H1 (cell line): ENCODE data around the gene SYCE3. TPM values are rescaled to one million over a fixed set of nuclear protein-coding genes. Genes with fewer than 3 reads are reported as not detected.

Experiments used
- CTCF ChIA-PET: fragments of 300-600 bp; sonication (Branson Sonifier 250); formaldehyde crosslinking; loops from one replicate; lab custom pipeline; 2021; ENCODE audit not compliant: partially characterized antibody; lab: Charles Lee
- POLR2A ChIA-PET: fragments of 300-600 bp; sonication (Branson Sonifier 250); formaldehyde crosslinking; loops from one replicate; lab custom pipeline; 2021; ENCODE audit warnings: inconsistent platforms; ENCODE audit not compliant: partially characterized antibody; lab: Charles Lee
- DNase-seq, 2 experiments: peaks; one replicate each; pipeline versions ENCODE4 v3.0.0 to v3.0.0-alpha.2; 2010 to 2022; ENCODE audit warnings: low spot score in 2 of 2, low read depth in 1 of 2, mixed read lengths in 1 of 2
- FAIRE-seq: peaks from 2 replicates; lab custom pipeline; 2011; peaks lifted over from hg19 to GRCh38; lab: Jason Lieb, UNC
- H2AFZ ChIP-seq: 2 replicates; pipeline ENCODE4 v1.8.1; 2012; ENCODE audit warnings: low read length, inconsistent platforms
- H2AK5ac ChIP-seq: 2 replicates; pipeline ENCODE4 v1.6.1; 2013; ENCODE audit warnings: low read depth, low read length
- H2BK120ac ChIP-seq: replicated peaks from 2 replicates; pipeline ENCODE3; 2013; ENCODE audit warnings: low read depth, low read length, inconsistent platforms
- H2BK12ac ChIP-seq: 2 replicates; pipeline ENCODE4 v1.6.1; 2013; ENCODE audit warnings: low read depth, low read length
- H2BK15ac ChIP-seq: 2 replicates; pipeline ENCODE4 v1.6.1; 2013; ENCODE audit warnings: low read length
- H2BK20ac ChIP-seq: 2 replicates; pipeline ENCODE4 v1.6.1; 2013; ENCODE audit warnings: low read length
- H2BK5ac ChIP-seq: 2 replicates; pipeline ENCODE4 v1.6.1; 2013; ENCODE audit warnings: low read depth, low read length
- H3K14ac ChIP-seq: 2 replicates; pipeline ENCODE4 v1.6.1; 2013; ENCODE audit warnings: inconsistent platforms; ENCODE audit not compliant: insufficient read length
- H3K18ac ChIP-seq: 2 replicates; pipeline ENCODE4 v1.6.1; 2013; ENCODE audit warnings: low read length; ENCODE audit errors: extremely low read depth
- H3K23ac ChIP-seq: 2 replicates; pipeline ENCODE4 v1.6.1; 2013; ENCODE audit warnings: inconsistent platforms; ENCODE audit not compliant: insufficient read length
- H3K23me2 ChIP-seq: 2 replicates; pipeline ENCODE4 v1.6.1; 2013; ENCODE audit warnings: low read depth, low read length
- H3K27ac ChIP-seq: 2 replicates; pipeline ENCODE4 v1.6.1; 2011; ENCODE audit warnings: low read depth, low read length, inconsistent platforms
- H3K27me3 ChIP-seq, 4 experiments: replicated peaks in 1 of 4; 1 replicate in 1 of 4; 2 replicates in 3 of 4; pipeline versions ENCODE4 v1.6.1 to v1.8.1; 2011 to 2013; ENCODE audit warnings: low read length in 3 of 4, mild to moderate bottlenecking in 3 of 4, inconsistent platforms in 2 of 4, mixed read lengths in 2 of 4, moderate library complexity in 1 of 4; ENCODE audit not compliant: control insufficient read depth in 3 of 4, insufficient read depth in 3 of 4; ENCODE audit errors: extremely low read depth in 1 of 4
- H3K36me3 ChIP-seq, 4 experiments: 2 replicates each; pipeline versions ENCODE4 v1.6.1 to v1.8.1; 2011 to 2013; ENCODE audit warnings: mild to moderate bottlenecking in 4 of 4, low read length in 3 of 4, moderate library complexity in 2 of 4, control low read depth in 1 of 4, inconsistent platforms in 1 of 4; ENCODE audit not compliant: insufficient read depth in 4 of 4, control insufficient read depth in 2 of 4
- H3K4ac ChIP-seq: replicated peaks from 2 replicates; pipeline ENCODE3; 2013; ENCODE audit warnings: low read length, low read depth, mixed read lengths, inconsistent platforms; ENCODE audit not compliant: insufficient read length
- H3K4me1 ChIP-seq, 4 experiments: replicated peaks in 1 of 4; 1 replicate in 1 of 4; 2 replicates in 3 of 4; pipeline versions ENCODE4 v1.6.1 to v1.8.1; 2011 to 2013; ENCODE audit warnings: low read length in 3 of 4, inconsistent platforms in 2 of 4, mixed read lengths in 1 of 4; ENCODE audit not compliant: insufficient read depth in 4 of 4, control insufficient read depth in 3 of 4
- H3K4me2 ChIP-seq, 2 experiments: 2 replicates each; pipeline versions ENCODE4 v1.6.1 to v1.8.1; 2011 to 2013; ENCODE audit warnings: low read depth in 2 of 2, low read length in 2 of 2, control low read depth in 1 of 2, inconsistent platforms in 1 of 2, mild to moderate bottlenecking in 1 of 2; ENCODE audit not compliant: insufficient read depth in 1 of 2
- H3K4me3 ChIP-seq, 4 experiments: fragments of 200-600, 300-600 bp in 1 of 4; sonication (generic), shearing (Covaris generic), sonication (Bioruptor Twin) in 1 of 4; 2 replicates each; pipeline versions ENCODE4 v1.5.1 to v1.8.1; 2011 to 2016; ENCODE audit warnings: low read length in 4 of 4, low read depth in 3 of 4, control low read depth in 2 of 4, inconsistent platforms in 2 of 4, mild to moderate bottlenecking in 2 of 4, mixed read lengths in 1 of 4, moderate library complexity in 1 of 4; ENCODE audit not compliant: insufficient read depth in 2 of 4; ENCODE audit errors: extremely low read depth in 1 of 4
- H3K56ac ChIP-seq: replicated peaks from 2 replicates; pipeline ENCODE3; 2013; ENCODE audit warnings: low read depth, mild to moderate bottlenecking, mixed read lengths, low read length, inconsistent platforms; ENCODE audit not compliant: insufficient read length
- H3K79me1 ChIP-seq: 2 replicates; pipeline ENCODE4 v1.6.1; 2013; ENCODE audit warnings: low read depth, low read length, control low read depth
- H3K79me2 ChIP-seq, 2 experiments: 2 replicates each; pipeline versions ENCODE4 v1.6.1 to v1.8.1; 2012 to 2013; ENCODE audit warnings: low read length in 2 of 2, mild to moderate bottlenecking in 2 of 2, inconsistent platforms in 1 of 2; ENCODE audit not compliant: insufficient read depth in 2 of 2, control insufficient read depth in 1 of 2
- H3K9ac ChIP-seq, 4 experiments: replicated peaks in 1 of 4; 1 replicate in 1 of 4; 2 replicates in 3 of 4; pipeline versions ENCODE4 v1.6.1 to v1.8.1; 2011 to 2013; ENCODE audit warnings: low read depth in 3 of 4, low read length in 3 of 4, control low read depth in 2 of 4, mild to moderate bottlenecking in 2 of 4, moderate library complexity in 2 of 4, inconsistent platforms in 1 of 4; ENCODE audit errors: extremely low read depth in 1 of 4
- H3K9me3 ChIP-seq, 2 experiments: 2 replicates each; pipeline versions ENCODE4 v1.6.1 to v1.8.1; 2012 to 2013; ENCODE audit warnings: mild to moderate bottlenecking in 2 of 2, moderate library complexity in 2 of 2, control low read depth in 1 of 2, inconsistent platforms in 1 of 2, low read depth in 1 of 2, low read length in 1 of 2, mixed read lengths in 1 of 2; ENCODE audit not compliant: insufficient read depth in 2 of 2
- H4K20me1 ChIP-seq, 2 experiments: replicated peaks in 1 of 2; 2 replicates each; pipeline versions ENCODE3 to v1.8.1; 2011 to 2013; ENCODE audit warnings: inconsistent platforms in 2 of 2, low read length in 2 of 2, mild to moderate bottlenecking in 1 of 2; ENCODE audit not compliant: insufficient read depth in 2 of 2, control insufficient read depth in 1 of 2
- H4K5ac ChIP-seq: 2 replicates; pipeline ENCODE4 v1.6.1; 2013; ENCODE audit warnings: low read length, low read depth, mixed read lengths, inconsistent platforms; ENCODE audit not compliant: insufficient read length
- H4K8ac ChIP-seq: 2 replicates; pipeline ENCODE4 v1.8.0; 2013; ENCODE audit warnings: mild to moderate bottlenecking, moderate library complexity, low read length, inconsistent platforms; ENCODE audit not compliant: insufficient read depth; ENCODE audit errors: extremely low read depth
- H4K91ac ChIP-seq: replicated peaks from 2 replicates; pipeline ENCODE3; 2013; ENCODE audit warnings: low read length, mixed read lengths, inconsistent platforms; ENCODE audit not compliant: insufficient read length
- CBX5 ChIP-seq: fragments of 300-800, 300-1000 bp; sonication (generic); IDR thresholded peaks from 2 replicates; pipeline ENCODE4 v1.7.1; 2016; ENCODE audit warnings: antibody characterized with exemption, low read length, low read depth
- CREB1 ChIP-seq: IDR thresholded peaks from 2 replicates; pipeline ENCODE4 v1.6.1; 2012; ENCODE audit warnings: inconsistent platforms
- EP300 ChIP-seq, 2 experiments: IDR thresholded peaks; 1 replicate in 1 of 2; 2 replicates in 1 of 2; pipeline ENCODE4 v1.6.1; 2011 to 2012; ENCODE audit warnings: low read depth in 2 of 2, low read length in 2 of 2, mild to moderate bottlenecking in 2 of 2, borderline replicate concordance in 1 of 2, inconsistent platforms in 1 of 2, moderate library complexity in 1 of 2
- FOSL1 ChIP-seq: IDR thresholded peaks from 2 replicates; pipeline ENCODE4 v1.6.1; 2011; ENCODE audit warnings: mild to moderate bottlenecking, low read depth, low read length, moderate library complexity; ENCODE audit not compliant: insufficient read depth
- GTF2F1 ChIP-seq: IDR thresholded peaks from 2 replicates; pipeline ENCODE4 v1.6.1; 2012; ENCODE audit warnings: low read depth, low read length, improper control_type of control experiment, borderline replicate concordance
- KDM1A ChIP-seq: fragments of 200-600, 300-600 bp; sonication (generic); IDR thresholded peaks from 2 replicates; pipeline ENCODE4 v1.7.1; 2016; ENCODE audit warnings: mild to moderate bottlenecking, low read length, borderline replicate concordance
- PHF8 ChIP-seq: fragments of 200-600 bp; sonication (generic); conservative IDR thresholded peaks from 2 replicates; pipeline ENCODE4 v1.7.1; 2012; ENCODE audit warnings: low read depth, mild to moderate bottlenecking, inconsistent platforms, low read length, moderate library complexity
- POU5F1 ChIP-seq: IDR thresholded peaks from 2 replicates; pipeline ENCODE4 v1.6.1; 2011; ENCODE audit warnings: low read depth, mild to moderate bottlenecking, low read length, moderate library complexity
- RNF2 ChIP-seq: fragments of 200-900, 300-1000 bp; sonication (generic); IDR thresholded peaks from 2 replicates; pipeline ENCODE4 v1.7.1; 2016; ENCODE audit warnings: borderline replicate concordance, low read depth, mild to moderate bottlenecking, antibody characterized with exemption, low read length; ENCODE audit not compliant: poor library complexity, severe bottlenecking; ENCODE audit errors: missing control alignments
- YY1 ChIP-seq: IDR thresholded peaks from 2 replicates; pipeline ENCODE4 v1.6.1; 2011; ENCODE audit warnings: low read depth, mild to moderate bottlenecking, low read length
- WGBS, 2 experiments: shearing (Covaris generic) in 1 of 2; methylation state at CpG; one replicate each; pipeline versions ENCODE4 v1.1.6 to v1.1.7; 2013 to 2015; ENCODE audit warnings: low lambda C conversion rate in 2 of 2, mixed read lengths in 2 of 2, inconsistent platforms in 1 of 2, low coverage in 1 of 2, missing lambda C conversion rate in 1 of 2; ENCODE audit not compliant: insufficient replicate concordance in 2 of 2, insufficient coverage in 1 of 2, insufficient read length in 1 of 2; ENCODE audit errors: extremely low coverage in 1 of 2, missing lambda C conversion rate in 1 of 2; 5-methylcytosine and 5-hydroxymethylcytosine counted together
- polyA plus RNA-seq, 7 experiments: library from polyadenylated mRNA; depleted of rRNA in 3 of 7; stranded (reverse) in 5 of 7; unstranded in 2 of 7; fragments of >200 nt in 5 of 7; fragments of 200-250 nt in 2 of 7; gene quantifications; 1 replicate in 5 of 7; 2 replicates in 1 of 7; 4 replicates in 1 of 7; pipeline versions ENCODE4 v1.2.1 to v1.2.3, GENCODE V29; 2011 to 2013; ENCODE audit warnings: missing spikeins in 2 of 7, mixed read lengths in 2 of 7
- total RNA-seq: library from RNA; stranded (reverse); fragmentation: NEBNext Ultra II Directional; extraction: Animal tissue kit (Norgen Biotek cat#: 25700); gene quantifications from 2 replicates; pipeline ENCODE4 v1.2.1, GENCODE V29; 2021
- TF ChIP-seq, protein P1 (sequence below): IDR thresholded peaks from 2 replicates; pipeline ENCODE4 v1.6.1; 2012; ENCODE audit warnings: inconsistent platforms

Gene SYCE3
- total and polyA plus RNA-seq, 2 of the 8 experiments (the other 6 are each of a cell fraction or from before 2014, with no cell fraction given) = 1.9 TPM; not detected in 1

DNA sequence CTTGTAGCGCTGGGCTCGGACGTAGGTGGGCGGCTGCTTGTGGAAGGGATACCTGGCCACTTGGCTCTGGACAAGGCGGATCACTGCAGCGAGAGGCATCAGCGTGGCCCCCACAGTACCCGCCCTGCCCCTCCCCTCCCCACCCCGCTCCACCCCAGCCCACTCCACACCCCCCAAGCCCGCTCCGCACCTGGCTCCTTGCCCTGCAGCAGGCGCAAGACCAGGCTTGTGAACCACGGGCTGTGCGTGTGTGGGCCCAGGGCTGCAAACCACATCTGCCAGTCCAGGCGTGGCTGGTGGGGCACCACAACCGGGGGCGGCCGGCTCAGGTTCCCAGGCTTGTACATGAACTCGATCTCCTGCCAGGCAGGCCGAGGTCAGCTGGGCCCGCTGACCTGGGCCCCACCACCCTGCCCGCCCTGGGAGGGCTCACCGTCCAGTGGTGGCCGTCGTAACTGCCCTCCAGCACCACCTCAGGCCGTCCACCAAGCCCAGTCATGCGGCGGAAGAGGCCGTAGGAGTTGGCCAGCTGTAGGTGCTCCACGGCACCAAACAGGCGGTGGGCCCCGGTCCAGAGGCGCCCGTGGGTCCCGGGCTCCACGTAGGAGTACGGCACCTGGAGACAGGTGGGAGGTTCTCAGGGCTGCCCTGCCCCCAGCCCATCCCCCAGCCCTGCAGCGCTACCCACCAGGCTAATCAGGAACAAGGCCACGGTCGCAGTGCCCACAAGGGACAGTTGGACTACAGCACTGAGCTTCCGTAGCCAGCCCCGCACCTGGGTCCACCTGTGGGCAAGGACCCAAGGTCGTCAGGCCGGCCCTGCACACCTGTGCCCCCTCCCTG, 58.1 kb downstream of the SYCE3 start:
- Histone ChIP-seq H3K23ac (no peak overlapping the region), H4K5ac (no peak overlapping the region), H3K4me3 (no peak overlapping the region), H2AFZ (no peak overlapping the region), H3K56ac (no peak overlapping the region), H3K9ac (no peak overlapping the region), H3K79me2 (peaks cover 0 to 13% of the 10 kb centered on the region in 2 experiments; a peak in 2 of 4 replicates), H4K91ac (no peak overlapping the region), H3K18ac (no peak overlapping the region), H3K9me3 (no peaks in the 10 kb centered on the region), H4K8ac (no peak overlapping the region), H4K20me1 (peaks cover 0 to 18% of the 10 kb centered on the region in 2 experiments), H3K14ac (no peak overlapping the region), H3K27me3 (no peaks in the 10 kb centered on the region), H2BK12ac (no peak overlapping the region), H2BK120ac (no peak overlapping the region), H2BK20ac (no peak overlapping the region), H3K36me3 (peaks cover 0 to 15% (median 0%) of the 10 kb centered on the region in 4 experiments; a peak in 2 of 8 replicates), H3K4me1 (peaks cover 2 to 8% (median 5%) of the 10 kb centered on the region in 4 experiments), H3K79me1 (peaks cover 9% of the 10 kb centered on the region; the same call in 1 of the 2 replicates), H3K27ac (no peak overlapping the region), H3K4ac (no peak overlapping the region), H2BK15ac (no peak overlapping the region), H3K4me2 (no peak overlapping the region), H2AK5ac (no peak overlapping the region), H2BK5ac (no peak overlapping the region), H3K23me2 (peaks cover 11% of the 10 kb centered on the region; the same call in 1 of the 2 replicates)
- WGBS, 2 experiments = 97% methylated on average over 16 of the region's 44 CpGs; no CpG with 5 or more reads in 1 of the 2 experiments
- FAIRE-seq (no peak), DNase-seq (no peak)
- ChIA-PET POLR2A (interaction anchor here (1.1 to 2.7 kb wide), 2 partner anchors 13 to 20 kb away, joined by 3 to 17 read pairs; partner anchors contain the start of gene MIOX), CTCF (interaction anchor here (0.5 to 2.7 kb wide), 3 partner anchors 10 to 146 kb away, joined by 3 to 11 read pairs (median 3); no protein-coding TSS in a partner anchor)
- TF ChIP-seq POU5F1 = no peak
- TF ChIP-seq GTF2F1 = no peak
- TF ChIP-seq RNF2 = no peak
- no peak for TF ChIP-seq KDM1A
- TF ChIP-seq CBX5 = no peak
- no peak for TF ChIP-seq CREB1
- TF ChIP-seq FOSL1 = no peak
- TF ChIP-seq YY1 = no peak
- TF ChIP-seq, protein P1, sequence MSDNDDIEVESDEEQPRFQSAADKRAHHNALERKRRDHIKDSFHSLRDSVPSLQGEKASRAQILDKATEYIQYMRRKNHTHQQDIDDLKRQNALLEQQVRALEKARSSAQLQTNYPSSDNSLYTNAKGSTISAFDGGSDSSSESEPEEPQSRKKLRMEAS = no peak
- TF ChIP-seq PHF8 = no peak
- no peak for TF ChIP-seq EP300 (IDR thresholded peaks at IDR 0.05; ENCODE audit: borderline replicate concordance in 1 of 2, low read depth in 2 of 2, low read length in 2 of 2)
